HG03520 (cell line): ENCODE data around the gene AJAP1.

Experiments used
- ATAC-seq: cut with Tn5 transposase; IDR thresholded peaks from one replicate; pipeline ENCODE4 v1.9.1; 2021; ENCODE audit warnings: mild to moderate bottlenecking, moderate library complexity; ENCODE audit not compliant: unreplicated experiment

The AJAP1 gene

GRCh38 chr1:4803335-4803734, 148.9 kb downstream of the AJAP1 start:
- ATAC-seq, result no peak

- ATAC-seq, result no peak
Observed at GRCh38 chr1:4805987-4806386, 151.6 kb downstream of the AJAP1 start.

GRCh38 chr1:4820543-4820942, 166.1 kb downstream of the AJAP1 start:
- no peak for ATAC-seq

- ATAC-seq, result no peak
Observed at GRCh38 chr1:4825800-4826450, 171.5 kb downstream of the AJAP1 start.

GRCh38 chr1:4830707-4831106, 176.3 kb downstream of the AJAP1 start:
- no peak for ATAC-seq

GRCh38 chr1:4836574-4836973, 182.2 kb downstream of the AJAP1 start:
- no peak for ATAC-seq

GRCh38 chr1:4837031-4837600, 182.7 kb downstream of the AJAP1 start:
- no peak for ATAC-seq

- ATAC-seq, result no peak
Observed at GRCh38 chr1:4837752-4838151, 183.3 kb downstream of the AJAP1 start.

GRCh38 chr1:4838231-4838630, 183.8 kb downstream of the AJAP1 start:
- no peak for ATAC-seq
